ENCODE data around the gene PSMC3.

The PSMC3 gene

DNA sequence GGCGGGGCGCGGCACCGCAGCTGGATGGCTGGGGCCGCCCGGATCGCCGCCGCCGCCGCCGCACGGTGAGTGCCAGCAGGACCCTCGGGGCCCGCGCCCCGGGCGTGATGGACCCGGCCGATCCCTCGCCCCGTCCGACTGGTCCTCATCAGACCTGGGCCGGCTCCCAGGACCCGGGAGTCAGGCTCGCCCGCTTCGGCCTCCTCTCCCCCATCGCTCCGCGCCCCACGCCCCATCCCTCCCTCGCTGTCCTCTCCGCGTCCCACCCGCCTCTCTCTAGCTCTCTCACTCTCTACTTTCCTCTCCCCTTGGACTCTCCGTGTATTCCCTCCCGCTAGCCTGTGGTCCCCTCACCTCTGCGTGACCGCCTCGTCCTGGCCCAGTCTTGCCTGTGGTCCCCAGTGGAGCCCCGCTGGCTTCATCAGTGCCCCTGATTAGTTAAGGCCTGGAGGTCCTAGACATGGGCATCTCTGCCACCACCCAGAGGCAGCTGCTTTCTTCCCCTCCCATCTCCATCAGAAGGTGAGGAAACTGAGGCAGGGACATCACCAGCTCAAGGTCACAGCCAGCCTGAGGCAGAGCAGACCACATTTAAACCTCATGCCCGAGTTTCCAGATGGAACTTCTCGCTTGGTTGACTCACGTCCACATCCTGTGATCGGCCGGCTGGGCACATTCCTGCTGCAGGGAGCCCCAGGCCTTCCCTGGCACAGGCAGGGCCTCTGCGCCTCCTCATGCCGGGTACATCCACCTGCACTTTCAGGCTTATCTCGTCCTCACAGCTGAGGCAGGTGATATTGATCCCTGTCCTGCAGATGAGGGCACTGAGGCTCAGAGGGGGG is 17.4 kb downstream of the PSMC3 start:
- Histone ChIP-seq H3K79me2 (ENCODE audit: insufficient read depth, low read depth) (no peaks in the 10 kb centered on the region), H2AFZ (ENCODE audit: low read depth) (peak overlapping the region; percentile 82), H4K20me1 (ENCODE audit: insufficient read depth) (no peaks in the 10 kb centered on the region), H3K27ac (no peak overlapping the region), H3K4me3 (IDR thresholded peaks at IDR 0.05; ENCODE audit: insufficient read depth, low read depth, low read length) (no peak overlapping the region), H3K27me3 (ENCODE audit: insufficient read depth, low read depth) (no peaks in the 10 kb centered on the region), H3K36me3 (ENCODE audit: insufficient read depth) (no peaks in the 10 kb centered on the region), H3K4me1 (ENCODE audit: low read depth, poor library complexity, severe bottlenecking) (peaks cover 7% of the 10 kb centered on the region), H3K9ac (peak overlapping the region; percentile 37; the same call in 1 of the 2 replicates), H3K4me2 (peak overlapping the region; percentile 100)
- TF ChIP-seq, protein P1, sequence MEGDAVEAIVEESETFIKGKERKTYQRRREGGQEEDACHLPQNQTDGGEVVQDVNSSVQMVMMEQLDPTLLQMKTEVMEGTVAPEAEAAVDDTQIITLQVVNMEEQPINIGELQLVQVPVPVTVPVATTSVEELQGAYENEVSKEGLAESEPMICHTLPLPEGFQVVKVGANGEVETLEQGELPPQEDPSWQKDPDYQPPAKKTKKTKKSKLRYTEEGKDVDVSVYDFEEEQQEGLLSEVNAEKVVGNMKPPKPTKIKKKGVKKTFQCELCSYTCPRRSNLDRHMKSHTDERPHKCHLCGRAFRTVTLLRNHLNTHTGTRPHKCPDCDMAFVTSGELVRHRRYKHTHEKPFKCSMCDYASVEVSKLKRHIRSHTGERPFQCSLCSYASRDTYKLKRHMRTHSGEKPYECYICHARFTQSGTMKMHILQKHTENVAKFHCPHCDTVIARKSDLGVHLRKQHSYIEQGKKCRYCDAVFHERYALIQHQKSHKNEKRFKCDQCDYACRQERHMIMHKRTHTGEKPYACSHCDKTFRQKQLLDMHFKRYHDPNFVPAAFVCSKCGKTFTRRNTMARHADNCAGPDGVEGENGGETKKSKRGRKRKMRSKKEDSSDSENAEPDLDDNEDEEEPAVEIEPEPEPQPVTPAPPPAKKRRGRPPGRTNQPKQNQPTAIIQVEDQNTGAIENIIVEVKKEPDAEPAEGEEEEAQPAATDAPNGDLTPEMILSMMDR (conservative IDR thresholded peaks at IDR 0.05; ENCODE audit: low read depth, low read length): no peak

DNA sequence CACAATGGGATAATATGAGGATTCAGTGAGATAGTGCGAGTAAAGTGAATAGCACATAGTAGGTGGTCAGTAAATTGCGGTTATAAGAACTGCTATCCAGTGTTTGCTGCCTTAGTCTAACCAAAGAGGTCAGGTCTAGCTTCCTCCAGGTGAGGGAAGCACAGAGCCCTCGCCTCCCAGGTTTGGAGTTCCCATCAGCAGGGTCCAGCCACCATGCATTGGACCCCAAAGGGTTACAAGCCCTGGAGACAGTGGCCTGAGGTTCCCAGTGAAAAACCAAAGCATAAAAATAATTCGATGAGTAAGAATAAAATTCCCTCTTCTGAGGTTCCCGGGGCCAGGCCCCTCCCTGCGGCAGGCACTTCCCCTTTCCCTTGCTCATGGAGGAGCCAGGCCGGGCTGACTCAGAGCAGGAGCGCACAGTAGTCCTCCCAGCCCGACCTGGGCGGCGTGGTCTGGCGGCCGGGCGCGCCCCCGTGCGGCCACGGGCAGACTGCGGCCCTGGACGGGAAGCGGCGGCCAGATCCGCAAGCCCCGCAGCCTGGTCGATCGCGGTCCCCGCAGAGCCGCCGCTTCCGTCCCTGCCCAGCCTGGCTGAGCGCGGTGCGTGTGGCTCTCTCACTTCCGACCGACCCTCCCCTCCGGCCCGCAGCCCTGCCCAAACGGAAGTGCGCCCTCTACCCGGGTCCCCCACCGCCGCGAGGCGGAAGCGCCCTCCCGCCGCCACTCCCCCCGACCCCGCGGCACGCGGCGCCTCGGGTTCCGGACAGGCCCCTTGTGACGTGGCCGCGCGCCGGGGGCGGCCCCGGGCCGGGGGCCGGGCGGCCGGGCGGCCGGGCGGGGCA is 18.3 kb downstream of the PSMC3 start, which contains the start of gene SLC39A13:
TSS of gene SLC39A13 (plus strand) at position 845 of the 845 bp plus-strand sequence. CDS start 1,505 bp downstream, outside the sequence.
- H3K4me1 ChIP-seq (ENCODE audit: low read depth, poor library complexity, severe bottlenecking): peaks cover 7% of the 10 kb centered on the region
- no peak within 1 kb of the TSS for H3K4me3 ChIP-seq (IDR thresholded peaks at IDR 0.05; ENCODE audit: insufficient read depth, low read depth, low read length)
- no peaks in the 10 kb centered on the region for H3K27me3 ChIP-seq (ENCODE audit: insufficient read depth, low read depth)
- H3K4me2 ChIP-seq: peak within 1 kb of the TSS; percentile 100
- peak within 1 kb of the TSS; percentile 82 for H2AFZ ChIP-seq (ENCODE audit: low read depth)
- H3K9ac ChIP-seq: peak within 1 kb of the TSS; percentile 62; the same call in 1 of the 2 replicates
- H3K27ac ChIP-seq: peak within 1 kb of the TSS; percentile 48
- TF ChIP-seq, protein P1 (conservative IDR thresholded peaks at IDR 0.05; ENCODE audit: low read depth, low read length): peak; percentile 65
- no peaks in the 10 kb centered on the region for H3K79me2 ChIP-seq (ENCODE audit: insufficient read depth, low read depth)
- no peaks in the 10 kb centered on the region for H4K20me1 ChIP-seq (ENCODE audit: insufficient read depth)
- H3K36me3 ChIP-seq (ENCODE audit: insufficient read depth): no peaks in the 10 kb centered on the region

DNA sequence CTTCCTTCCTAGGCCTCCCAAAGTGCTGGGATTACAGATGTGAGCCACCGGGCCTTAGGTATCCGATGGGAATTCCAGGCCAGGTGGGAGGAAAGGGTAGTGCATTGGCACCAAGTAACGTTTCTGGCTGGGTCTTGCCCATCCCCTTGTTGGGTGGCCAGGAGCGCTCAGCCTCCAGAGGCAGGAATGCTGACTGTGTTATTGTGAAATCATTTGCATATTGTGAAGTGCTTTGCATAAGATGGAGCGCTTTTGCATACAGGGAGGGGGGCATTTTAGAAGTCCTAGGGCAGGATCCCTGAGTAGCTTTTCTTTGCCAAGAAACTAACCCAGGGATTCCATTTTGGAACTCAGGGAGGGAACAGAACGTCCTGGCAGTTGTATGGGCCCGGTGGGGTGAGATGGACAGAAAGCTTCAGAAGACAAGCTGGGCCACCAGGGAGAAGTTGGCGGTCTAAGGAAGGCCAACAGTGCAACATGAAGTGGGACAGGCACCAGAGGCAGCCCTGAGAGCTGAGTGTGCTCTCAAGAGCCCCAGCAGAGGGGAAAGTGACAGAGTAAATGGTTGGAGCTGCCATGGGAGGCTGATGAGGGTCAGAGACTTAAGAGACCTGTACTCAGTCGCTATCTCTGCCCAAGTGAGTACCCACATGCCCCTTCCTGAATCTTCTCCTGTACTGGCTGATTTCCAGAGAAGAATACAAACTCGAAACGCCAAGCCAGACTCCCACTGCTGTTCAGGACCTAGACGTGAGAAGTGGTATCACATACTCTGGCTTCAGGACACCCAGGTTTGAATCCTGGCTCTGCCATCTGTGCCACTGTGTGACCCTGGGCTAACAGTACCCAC is 19.1 kb downstream of the PSMC3 start:
- Histone ChIP-seq H3K36me3 (ENCODE audit: insufficient read depth) (no peaks in the 10 kb centered on the region), H3K27ac (peak overlapping the region; percentile 48; the same call in 1 of the 2 replicates), H3K4me1 (ENCODE audit: low read depth, poor library complexity, severe bottlenecking) (peaks cover 7% of the 10 kb centered on the region), H4K20me1 (ENCODE audit: insufficient read depth) (no peaks in the 10 kb centered on the region), H3K4me2 (peak overlapping the region; percentile 72), H2AFZ (ENCODE audit: low read depth) (peak overlapping the region; percentile 63; the same call in 1 of the 2 replicates), H3K9ac (peak overlapping the region; percentile 62; the same call in 1 of the 2 replicates), H3K79me2 (ENCODE audit: insufficient read depth, low read depth) (no peaks in the 10 kb centered on the region), H3K4me3 (IDR thresholded peaks at IDR 0.05; ENCODE audit: insufficient read depth, low read depth, low read length) (no peak overlapping the region), H3K27me3 (ENCODE audit: insufficient read depth, low read depth) (no peaks in the 10 kb centered on the region)
- TF ChIP-seq, protein P1 (conservative IDR thresholded peaks at IDR 0.05; ENCODE audit: low read depth, low read length): no peak

DNA sequence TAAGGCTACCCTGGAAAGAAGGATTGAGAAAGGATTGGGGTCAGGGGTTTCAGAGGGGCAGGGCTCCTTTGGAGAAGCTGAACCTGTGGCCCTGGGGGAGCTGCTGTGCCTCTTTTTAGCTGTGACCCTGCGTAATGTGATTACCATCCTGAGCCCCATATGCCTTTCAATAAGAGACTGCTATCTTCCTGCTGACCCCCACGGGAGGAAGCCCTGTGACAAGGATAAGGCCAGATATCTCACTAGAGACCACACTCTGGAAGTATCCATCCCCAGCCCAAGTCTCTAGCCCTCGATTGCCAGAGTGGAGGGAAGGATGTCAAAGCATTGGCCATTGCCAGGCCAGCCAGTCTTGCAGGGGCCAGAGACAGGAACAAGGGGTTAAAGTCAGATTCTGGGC is 22.7 kb downstream of the PSMC3 start:
- H3K36me3 ChIP-seq (ENCODE audit: insufficient read depth): no peaks in the 10 kb centered on the region
- H3K9ac ChIP-seq: no peak overlapping the region
- no peak overlapping the region for H3K4me2 ChIP-seq
- TF ChIP-seq, protein P1 (conservative IDR thresholded peaks at IDR 0.05; ENCODE audit: low read depth, low read length): no peak
- no peak overlapping the region for H3K27ac ChIP-seq
- H2AFZ ChIP-seq (ENCODE audit: low read depth): no peak overlapping the region
- peaks cover 16% of the 10 kb centered on the region for H3K4me1 ChIP-seq (ENCODE audit: low read depth, poor library complexity, severe bottlenecking)
- H3K27me3 ChIP-seq (ENCODE audit: insufficient read depth, low read depth): no peaks in the 10 kb centered on the region
- no peak overlapping the region for H3K4me3 ChIP-seq (IDR thresholded peaks at IDR 0.05; ENCODE audit: insufficient read depth, low read depth, low read length)
- H4K20me1 ChIP-seq (ENCODE audit: insufficient read depth): no peaks in the 10 kb centered on the region
- no peaks in the 10 kb centered on the region for H3K79me2 ChIP-seq (ENCODE audit: insufficient read depth, low read depth)

Data from KMS-11 (cell line).